HFF-Myc (cell line): ENCODE data around the gene THOC6.

Experiments used
- DNase-seq: peaks from one replicate; pipeline ENCODE4 v3.0.0-alpha.2; 2011; ENCODE audit warnings: low read depth; ENCODE audit errors: extremely low read depth
- H3K4me3 ChIP-seq: replicated peaks from 2 replicates; pipeline ENCODE4 v1.5.1; 2011; ENCODE audit warnings: low read depth, mild to moderate bottlenecking, control low read depth, low read length
- TF ChIP-seq, protein P1 (sequence below): IDR thresholded peaks from 2 replicates; pipeline ENCODE4 v1.5.1; 2012; ENCODE audit warnings: mild to moderate bottlenecking, low read depth, low read length, control low read depth; ENCODE audit errors: missing control alignments

Gene THOC6

DNA sequence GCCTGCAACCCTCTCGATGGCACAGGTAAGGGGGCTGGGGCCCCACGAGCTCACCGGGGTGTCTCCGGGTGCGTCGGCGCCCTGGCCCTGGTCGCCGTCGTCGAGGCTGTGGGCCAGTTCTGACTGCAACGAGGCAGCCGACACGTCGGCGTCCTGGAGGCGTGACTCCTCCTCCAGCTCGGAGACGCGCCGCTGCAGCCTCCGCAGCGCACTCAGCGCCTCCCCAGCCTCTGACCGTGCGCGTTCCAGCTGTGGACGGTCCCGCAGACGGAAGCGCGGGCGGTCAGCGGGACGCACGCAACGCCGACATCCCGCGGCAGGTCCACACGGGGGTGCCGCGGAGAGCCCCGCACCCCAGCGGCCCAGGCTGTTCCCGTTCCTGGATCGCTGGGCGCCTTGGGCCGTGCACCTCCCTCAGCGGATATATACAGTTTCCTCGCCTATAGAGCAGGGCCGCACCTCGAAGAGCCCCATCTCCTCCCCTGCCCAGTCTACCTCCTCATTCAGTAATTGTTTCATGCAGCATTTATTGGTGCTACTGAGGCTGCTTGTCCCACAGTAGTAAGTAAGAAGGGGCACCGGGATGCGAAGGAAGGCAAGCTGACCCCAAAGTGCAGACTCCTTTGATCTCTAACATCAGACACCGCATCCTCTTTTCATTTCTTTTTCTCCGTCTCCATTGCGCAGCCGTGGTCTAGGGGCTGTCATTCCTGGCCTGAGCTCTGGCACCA, 5.8 kb downstream of the THOC6 start:
- H3K4me3 ChIP-seq = no peak overlapping the region
- TF ChIP-seq, protein P1, sequence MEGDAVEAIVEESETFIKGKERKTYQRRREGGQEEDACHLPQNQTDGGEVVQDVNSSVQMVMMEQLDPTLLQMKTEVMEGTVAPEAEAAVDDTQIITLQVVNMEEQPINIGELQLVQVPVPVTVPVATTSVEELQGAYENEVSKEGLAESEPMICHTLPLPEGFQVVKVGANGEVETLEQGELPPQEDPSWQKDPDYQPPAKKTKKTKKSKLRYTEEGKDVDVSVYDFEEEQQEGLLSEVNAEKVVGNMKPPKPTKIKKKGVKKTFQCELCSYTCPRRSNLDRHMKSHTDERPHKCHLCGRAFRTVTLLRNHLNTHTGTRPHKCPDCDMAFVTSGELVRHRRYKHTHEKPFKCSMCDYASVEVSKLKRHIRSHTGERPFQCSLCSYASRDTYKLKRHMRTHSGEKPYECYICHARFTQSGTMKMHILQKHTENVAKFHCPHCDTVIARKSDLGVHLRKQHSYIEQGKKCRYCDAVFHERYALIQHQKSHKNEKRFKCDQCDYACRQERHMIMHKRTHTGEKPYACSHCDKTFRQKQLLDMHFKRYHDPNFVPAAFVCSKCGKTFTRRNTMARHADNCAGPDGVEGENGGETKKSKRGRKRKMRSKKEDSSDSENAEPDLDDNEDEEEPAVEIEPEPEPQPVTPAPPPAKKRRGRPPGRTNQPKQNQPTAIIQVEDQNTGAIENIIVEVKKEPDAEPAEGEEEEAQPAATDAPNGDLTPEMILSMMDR = no peak
- no peak for DNase-seq

DNA sequence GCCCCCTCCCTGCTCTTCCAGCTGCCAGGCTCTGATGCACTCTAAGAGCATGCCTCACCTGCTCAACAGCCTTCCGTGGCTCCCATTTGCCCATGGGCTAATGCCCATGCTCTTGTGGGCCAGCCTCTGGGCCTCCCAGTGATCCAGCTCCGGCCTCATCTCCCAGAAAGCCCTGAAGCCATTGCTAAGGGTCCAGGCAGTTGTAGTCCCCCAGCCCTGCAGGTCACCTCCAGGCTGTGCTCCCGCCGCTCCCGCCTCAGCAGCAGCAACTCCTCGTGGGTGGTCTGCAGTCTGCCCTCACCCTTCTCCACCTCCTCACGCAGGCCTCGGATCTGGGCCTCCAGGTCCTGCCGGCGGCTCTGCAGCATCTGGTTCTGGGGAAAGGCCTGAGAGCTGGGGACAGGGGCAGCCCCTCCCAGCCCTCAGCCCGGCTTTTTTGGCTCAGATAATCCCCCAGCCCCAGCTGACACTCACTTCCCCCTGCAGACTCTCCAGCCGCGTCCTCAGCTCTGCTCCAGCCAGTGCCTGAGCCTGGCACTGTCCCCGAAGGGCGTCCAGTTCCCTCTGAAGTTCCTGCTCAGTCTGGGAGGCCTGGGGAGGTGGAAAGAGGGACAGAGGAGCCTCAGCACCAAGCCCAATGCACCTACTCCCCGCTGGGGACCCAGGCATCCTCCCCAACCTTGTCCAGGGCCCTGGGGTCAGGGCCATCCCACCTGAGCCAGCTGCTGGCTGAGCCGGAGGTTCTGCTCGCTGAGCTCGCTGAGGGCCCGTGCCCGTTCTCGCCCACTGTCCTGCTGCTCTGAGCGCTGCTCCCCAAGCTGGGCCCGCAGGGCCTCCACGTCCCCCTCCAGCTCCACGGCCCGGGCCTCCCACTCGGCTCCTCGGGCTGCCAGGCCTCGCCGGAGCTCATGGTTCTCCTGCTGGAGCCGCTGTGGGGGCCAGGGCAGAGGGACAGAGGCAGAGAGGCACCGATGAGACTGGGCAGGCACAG, 6.7 kb downstream of the THOC6 start:
- no peak overlapping the region for H3K4me3 ChIP-seq
- TF ChIP-seq, protein P1 = no peak
- DNase-seq = no peak

DNA sequence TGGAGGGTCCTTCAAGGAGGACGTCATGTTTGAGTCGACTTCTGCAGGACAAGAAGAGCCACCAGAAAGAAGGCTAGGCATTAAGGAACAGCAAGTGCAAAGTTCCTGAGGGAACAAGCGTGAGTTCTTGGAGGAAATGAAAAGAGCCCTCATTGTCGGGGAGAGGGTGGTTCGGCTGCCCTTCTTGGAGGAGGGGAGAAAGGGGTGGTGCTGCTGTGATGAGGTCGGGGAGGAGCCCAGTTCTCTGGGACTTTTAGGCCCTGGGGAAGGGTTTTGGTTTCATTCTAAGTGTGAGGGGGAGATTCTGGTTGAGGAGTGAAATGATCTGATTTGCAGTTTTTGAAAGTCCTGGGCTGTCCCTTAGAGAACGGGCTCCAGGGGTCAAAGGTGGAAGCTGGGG, 8.8 kb downstream of the THOC6 start:
- DNase-seq = no peak
- TF ChIP-seq, protein P1 = no peak
- H3K4me3 ChIP-seq = no peak overlapping the region

DNA sequence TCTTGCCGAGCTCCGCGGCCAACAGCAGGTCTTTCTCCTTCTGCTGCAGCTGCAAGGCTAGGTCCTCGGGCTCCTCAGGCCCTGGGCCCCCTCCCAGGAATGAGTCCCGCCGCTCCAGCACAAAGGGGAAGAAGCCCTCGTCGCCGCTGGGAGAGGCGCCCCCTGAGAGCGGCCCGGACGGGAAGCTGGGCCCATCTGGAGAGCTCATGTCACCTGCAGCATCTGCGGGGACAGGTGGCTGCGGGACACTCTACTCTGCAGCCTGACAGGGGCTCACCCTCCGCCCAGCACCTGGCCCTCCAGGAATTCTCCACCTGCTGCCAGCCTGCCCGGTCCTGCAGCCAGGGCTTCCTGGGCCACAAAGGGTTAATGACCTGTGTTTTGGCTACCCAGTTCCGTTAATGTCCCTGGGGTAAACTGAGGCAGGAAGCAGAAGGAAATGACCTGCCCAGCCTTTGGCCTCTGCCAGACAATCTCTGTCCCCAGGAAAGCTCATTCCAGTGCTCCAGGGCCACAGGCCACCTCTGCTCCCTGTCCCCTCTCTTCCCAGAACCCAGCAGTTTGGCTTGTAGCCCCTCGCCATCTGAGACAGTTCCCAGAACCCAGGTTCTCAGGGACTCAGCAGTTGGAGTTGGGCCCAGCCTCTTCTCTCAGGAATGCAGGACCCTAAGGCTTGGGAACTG, 11.6 kb downstream of the THOC6 start:
- no peak for DNase-seq
- TF ChIP-seq, protein P1 = no peak
- no peak overlapping the region for H3K4me3 ChIP-seq

DNA sequence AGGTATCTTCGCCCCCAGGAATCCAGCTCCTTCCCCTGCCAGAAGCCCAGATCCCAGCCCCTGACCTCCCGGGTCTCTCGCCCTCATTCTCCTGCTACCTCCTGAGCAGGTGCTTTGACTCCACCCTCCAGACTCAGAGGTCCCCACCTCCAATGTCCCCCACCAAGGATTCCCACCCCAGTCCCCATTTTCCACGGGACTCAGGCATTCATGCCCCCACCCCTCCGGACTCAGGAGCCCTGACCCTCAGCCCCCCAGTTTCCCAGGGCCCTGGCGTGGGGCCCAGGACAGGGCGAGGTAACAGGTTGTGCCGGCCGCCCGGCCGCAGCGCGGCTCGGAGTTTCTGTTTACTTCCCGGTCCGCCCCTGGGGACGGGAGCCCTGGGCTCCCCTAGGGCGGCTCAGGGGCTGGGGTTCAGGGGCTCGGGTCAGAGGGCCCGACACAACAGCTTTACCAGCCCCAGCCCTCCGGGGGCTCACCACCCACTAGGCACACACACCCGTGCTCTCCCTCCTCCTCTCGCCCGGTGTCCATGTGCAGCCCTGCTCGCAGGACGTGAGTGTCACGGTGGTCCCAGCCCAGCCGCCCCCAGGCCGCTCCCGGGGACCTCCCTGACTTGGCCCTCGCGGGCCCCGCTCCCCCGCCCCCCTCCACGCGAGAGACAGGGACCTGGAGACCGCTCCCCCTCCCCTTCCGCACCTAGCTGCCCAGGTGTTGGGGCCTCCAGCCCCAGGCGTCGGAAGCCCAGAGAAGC, 12.3 kb downstream of the THOC6 start:
- H3K4me3 ChIP-seq = no peak overlapping the region
- TF ChIP-seq, protein P1 = no peak
- DNase-seq = no peak

DNA sequence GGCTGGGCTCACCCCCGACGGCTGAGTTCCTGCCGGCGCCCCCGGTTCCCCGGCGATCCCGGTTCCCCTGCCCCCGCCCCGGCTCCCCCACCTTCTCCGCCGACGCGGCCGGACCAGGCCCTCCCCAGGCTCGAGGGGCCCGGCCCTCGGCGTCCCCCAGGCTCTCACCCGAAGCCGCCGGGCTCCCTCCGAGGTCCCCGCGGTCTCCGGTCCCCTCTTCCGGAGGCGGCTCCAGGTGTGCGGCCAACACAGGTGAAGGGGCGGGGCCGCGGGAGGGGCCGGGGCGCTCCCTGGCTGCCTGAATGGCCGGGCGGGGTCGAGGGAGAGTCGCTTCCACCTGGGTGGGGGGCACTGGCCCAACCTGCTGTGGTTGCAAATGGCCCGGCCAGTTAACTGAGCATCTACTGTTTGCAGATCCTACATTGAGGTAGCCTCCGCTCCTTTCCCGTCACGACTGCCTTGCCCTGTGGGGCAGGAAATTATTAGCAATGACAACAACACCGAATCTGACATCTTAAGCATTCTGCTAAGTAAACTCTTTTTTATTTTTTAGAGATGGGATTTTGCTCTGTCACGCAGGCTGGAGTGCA, 13.0 kb downstream of the THOC6 start, which contains the start of gene BICDL2:
Gene BICDL2 (minus strand): TSS at position 219 of the 590 bp plus-strand sequence. CDS start 1,448 bp downstream, outside the sequence.
- H3K4me3 ChIP-seq = no peak within 1 kb of the TSS
- DNase-seq = no peak
- TF ChIP-seq, protein P1 = no peak
